TTC549 (cell line): ENCODE measurements around the gene HLA-DQB2.

Experiments
- FAIRE-seq: peaks from 2 replicates; lab custom pipeline; 2012; peaks lifted over from hg19 to GRCh38; lab: Jason Lieb, UNC

HLA-DQB2 gene

DNA sequence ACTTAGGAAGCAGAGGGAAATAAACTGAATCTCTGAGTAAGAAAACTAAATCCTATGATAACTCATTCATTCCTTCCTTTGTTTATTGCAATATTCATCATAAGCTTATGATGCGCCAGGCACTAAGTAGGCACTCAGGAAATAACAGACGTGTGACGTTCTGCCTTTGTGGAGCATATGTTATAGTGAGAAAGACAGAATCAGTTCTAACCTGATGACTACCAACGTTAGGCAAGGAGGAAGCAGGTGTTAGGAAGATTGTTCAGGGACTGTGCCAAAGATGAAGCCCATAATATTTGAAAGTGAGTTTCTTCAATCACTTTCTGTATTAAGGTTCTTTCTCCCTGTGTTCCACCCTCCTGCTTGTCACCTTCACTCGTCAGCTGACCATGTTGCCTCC, 18.6 kb downstream of the HLA-DQB2 start:
- no peak for FAIRE-seq

DNA sequence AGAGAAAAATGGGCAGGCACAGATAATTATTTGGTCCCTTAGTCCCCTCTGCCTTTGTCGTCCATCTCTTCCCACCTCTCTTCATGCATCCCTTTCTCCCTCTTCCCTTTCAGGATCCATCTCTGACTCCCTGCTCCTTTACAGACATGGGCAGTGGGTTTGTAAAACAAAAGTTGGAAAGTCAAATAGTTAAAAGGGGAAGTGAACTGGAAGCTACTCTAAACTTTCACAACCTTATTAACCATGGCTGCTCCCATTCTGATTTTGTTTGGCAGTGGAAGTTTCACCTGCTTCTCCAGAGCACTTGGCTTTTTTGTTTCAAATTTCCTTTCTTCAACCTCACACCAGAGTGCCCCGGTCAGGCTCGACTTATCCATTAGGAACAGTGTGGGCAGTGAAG, 21.0 kb downstream of the HLA-DQB2 start:
- FAIRE-seq, result no peak

DNA sequence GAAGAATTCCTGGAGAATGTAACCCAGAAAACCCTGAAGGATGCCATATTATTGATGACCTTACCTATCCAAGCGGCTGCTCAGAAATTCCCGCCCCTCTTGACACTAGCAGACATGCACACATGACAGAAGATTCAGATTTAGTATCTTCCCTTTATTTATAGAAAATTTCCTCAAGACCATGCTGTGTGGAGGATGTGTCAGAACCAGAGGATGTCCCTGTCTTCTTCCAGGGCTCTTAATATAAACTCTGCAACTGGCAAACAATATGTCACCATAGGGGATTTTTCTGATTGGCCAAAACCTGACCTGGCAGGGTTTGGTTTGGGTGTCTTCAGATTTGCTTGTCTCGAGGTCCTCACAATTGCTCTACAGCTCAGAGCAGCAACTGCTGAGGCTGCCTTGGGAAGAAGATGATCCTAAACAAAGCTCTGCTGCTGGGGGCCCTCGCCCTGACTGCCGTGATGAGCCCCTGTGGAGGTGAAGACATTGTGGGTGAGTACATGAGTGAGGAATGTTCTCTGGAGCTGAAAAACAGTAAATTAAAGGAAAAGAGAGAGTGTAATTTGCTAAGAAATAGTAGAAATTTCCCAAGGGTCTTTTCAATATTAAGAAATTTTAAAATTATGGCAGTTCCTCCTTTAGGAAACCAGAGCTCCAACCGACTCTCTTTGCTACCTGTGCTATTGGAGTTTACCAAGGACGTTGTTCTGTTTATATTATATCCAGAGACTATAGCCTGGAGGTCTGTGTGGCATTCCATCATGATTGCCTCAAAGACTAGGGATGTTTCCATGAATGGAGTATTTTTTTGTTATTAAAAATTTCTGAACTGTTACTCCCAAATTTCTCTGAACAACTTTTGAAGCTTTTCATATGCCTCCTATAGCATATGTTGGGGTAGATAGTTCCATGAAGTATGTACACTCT, 22.0 kb downstream of the HLA-DQB2 start, which contains the start of gene HLA-DQA2:
HLA-DQA2 (plus strand) TSS at position 361 of the 930 bp plus-strand sequence; CDS start at position 414, 53 bp downstream.
- FAIRE-seq, result no peak

DNA sequence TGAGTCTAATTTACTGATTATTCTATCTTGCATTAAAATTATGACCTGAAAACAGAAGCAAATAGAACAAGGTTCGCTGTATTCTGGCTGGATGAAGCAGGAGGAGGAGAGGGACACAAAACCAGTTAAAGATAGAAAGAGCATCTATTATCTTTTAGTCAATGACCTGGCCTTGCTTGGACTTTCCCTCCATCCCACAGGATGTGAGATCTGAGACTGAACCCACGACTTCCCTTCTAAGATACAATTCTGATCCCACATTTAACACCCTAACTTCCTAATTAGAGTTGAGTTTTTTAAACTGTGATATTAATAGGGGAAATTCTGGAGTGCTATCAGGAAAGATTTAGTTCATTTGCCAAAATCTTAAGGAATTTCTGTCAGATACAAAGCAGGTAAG, 25.2 kb downstream of the HLA-DQB2 start:
- FAIRE-seq, result no peak

DNA sequence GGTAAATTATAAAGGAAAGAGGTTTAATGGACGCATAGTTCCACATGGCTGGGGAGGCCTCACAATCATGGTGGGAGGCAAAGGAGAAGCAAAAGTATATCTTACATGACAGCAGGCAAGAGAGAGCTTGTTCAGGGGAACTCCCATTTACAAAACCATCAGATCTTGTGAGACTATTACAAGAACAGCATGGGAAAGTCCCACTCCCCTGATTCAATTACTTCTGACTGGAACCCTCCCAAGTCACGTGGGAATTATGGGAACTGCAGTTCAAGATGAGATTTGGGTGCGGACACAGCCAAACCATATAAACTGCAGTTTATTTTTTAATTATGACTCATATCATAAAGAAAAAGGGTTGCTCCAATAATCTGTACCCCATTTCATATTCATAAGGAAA, 44.5 kb downstream of the HLA-DQB2 start:
- no peak for FAIRE-seq

DNA sequence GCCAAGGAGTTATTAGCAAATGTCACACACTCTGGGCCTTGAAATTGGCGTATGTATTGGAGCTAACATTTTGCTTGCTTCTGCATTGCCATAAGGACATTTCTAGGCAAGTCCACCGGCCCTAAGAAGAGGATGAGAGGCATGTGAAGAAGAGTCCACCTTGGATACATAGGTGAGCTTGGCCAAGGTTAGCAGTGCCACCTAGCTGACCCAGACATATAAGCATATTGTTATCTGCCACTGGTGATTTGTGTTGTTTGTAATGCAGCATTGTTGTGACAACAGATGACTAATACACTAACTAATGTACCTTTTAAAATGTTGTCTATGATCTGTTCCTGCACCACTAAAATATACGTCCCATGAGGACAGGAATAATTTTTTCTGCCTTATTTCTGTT, 46.9 kb downstream of the HLA-DQB2 start:
- FAIRE-seq, result no peak

DNA sequence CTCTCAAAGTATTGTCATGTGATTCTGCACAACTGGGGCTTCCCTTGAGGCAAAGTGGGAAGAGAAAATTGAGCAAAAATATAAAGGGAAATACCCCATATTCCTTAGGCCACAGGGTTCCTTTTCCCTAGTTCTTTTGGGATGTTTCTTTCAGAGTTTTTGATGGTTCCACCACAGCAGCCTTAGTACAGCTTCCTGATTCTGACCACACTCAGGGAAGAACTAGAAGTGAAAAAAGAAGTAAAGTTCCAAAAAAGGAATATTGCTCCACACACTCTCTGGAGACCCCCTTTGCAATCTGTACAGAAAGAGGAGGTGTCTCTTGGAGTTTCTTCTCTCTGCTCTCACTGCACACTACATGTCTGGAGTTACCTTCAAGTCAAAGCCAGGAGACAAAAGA, 50.1 kb downstream of the HLA-DQB2 start:
- no peak for FAIRE-seq

DNA sequence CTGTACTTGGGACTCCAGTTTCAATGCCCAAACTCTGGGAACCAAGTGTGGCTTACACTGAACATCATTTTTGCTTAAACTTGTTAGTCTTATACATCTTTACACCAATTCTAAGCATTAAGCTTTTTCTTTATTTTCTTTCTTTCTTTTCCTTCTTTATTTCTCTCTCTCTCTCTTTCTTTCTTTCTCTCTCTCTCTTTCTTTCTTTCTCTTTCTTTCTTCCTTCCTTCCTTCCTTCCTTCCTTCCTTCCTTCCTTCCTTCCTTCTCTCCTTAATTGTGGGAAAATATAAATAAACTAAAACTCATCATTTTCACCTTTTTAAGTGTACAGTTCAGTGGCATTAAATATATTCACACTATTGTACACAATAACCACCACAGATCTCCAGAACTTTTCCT, 53.7 kb downstream of the HLA-DQB2 start:
- no peak for FAIRE-seq
